Activated effector memory CD4-positive, alpha-beta T cell treated with anti-CD3 and anti-CD28 coated beads, Interleukin-2, amount 50 U/mL, for 16 hours (primary cell): ENCODE data around the gene USP51.
A peak's percentile ranks its signal among the peaks of the same experiment; 100 is the strongest.
"Not testable (repeated sequence)": the region's sequence is repeated elsewhere in the genome, so short reads cannot be mapped to it uniquely, and the experiment has no call there.

Experiments used
- DNase-seq: peaks from one replicate; pipeline ENCODE4 v3.0.0-alpha.2; 2020

Gene USP51

DNA sequence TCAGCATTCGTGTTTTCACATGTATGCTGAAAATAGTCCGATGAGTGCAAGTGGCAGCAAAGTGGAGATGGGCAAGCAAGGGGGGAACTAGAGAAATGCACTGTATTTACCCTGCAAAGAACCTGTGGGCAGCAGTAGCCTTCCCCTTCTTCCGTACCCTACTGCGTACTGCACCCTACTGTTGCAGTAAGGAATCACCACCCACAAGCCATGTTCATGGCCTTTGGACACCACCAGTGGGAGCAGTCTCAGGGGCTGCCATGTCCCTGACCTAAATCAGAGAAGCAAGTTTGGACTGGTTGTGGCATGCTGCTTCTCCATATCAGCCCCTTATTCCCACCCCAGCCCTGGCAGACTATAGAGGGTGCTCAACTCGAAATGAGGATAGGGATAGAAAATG lies 25.6 kb downstream of the USP51 start:
- not testable (repeated sequence) for DNase-seq

DNA sequence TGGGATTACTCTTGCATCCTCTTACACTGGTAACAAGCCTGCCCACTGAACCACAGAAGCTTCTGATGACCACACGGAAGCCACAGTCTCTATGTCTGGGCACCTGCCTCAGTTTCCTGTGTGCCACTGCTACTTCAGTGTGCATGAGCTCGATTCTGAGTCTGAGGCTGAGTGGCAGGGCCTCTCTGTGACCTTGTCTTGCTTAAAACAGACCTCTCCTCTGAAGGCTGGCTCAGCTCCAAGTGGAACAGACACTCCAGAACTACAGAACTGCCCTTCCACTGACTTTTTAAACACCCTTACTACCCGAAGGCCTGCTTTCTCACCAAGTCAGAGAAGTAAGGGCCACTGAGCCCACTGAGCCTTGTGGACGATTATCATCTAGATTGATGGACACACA lies 29.7 kb downstream of the USP51 start:
- DNase-seq: not testable (repeated sequence)

DNA sequence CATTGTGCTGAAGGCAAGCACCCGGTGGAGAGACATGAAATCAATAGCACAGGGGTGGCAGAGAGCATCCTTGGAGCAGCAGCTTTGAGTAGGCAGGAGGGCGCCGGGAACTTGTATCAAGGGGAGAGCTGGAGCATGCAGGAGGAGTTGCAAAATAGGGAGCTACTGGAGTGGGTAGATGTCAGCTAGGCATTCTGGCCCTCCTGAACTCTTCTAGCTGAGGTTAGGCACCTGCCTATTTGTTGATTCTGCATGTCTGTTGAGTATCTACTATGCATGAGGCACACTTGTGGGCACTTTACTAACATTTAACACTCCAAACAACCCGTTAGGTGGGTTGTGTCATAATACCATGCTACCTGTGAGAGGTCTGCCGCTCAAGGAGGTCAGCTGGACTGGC lies 30.2 kb downstream of the USP51 start:
- DNase-seq: not testable (repeated sequence)

GRCh38 chrX:55455708-55456107 lies 33.9 kb downstream of the USP51 start:
- DNase-seq: not testable (repeated sequence)

GRCh38 chrX:55452833-55453124 lies 36.9 kb downstream of the USP51 start:
- DNase-seq: no peak

GRCh38 chrX:55451990-55452832 lies 37.4 kb downstream of the USP51 start, which contains the start of gene MAGEH1:
MAGEH1 (plus strand) TSS chrX:55452127; CDS start chrX:55452375, 248 bp downstream.
- peak; percentile 91 for DNase-seq

DNA sequence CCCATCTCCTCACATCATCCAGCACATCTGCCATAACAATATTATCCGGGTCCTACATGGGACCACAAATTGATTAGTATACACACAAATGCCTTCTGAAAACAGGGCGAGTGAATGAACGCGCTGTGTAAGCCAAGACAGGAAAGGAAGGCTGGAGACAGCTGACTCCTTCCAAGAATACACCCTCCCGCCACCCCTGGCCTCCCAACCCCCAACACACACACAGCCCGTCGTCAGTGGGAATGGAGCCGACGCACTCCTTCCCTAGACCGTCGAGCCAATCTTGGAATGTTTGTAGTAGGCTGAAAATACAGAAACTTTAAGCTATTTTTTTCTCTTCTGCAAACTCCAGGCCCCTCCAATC lies 38.0 kb downstream of the USP51 start:
- no peak for DNase-seq

DNA sequence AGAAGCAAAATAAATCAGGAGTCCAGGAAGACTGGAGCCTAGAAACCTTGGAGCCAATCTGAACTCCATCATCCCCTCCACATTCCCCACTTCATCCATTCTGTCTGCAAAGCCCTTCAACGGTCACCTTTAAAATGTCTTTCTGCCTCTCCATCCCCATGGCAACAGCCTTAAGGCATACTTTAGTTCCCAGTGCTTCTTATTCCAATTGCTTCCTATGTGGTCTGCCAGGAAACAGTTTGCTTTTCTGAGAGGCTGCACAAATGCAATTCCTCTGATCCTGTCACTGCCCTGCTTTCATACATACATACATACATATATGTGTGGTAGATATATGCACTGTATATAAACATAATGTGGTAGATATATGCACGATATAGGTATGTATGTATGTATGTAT lies 38.5 kb downstream of the USP51 start:
- DNase-seq: no peak

DNA sequence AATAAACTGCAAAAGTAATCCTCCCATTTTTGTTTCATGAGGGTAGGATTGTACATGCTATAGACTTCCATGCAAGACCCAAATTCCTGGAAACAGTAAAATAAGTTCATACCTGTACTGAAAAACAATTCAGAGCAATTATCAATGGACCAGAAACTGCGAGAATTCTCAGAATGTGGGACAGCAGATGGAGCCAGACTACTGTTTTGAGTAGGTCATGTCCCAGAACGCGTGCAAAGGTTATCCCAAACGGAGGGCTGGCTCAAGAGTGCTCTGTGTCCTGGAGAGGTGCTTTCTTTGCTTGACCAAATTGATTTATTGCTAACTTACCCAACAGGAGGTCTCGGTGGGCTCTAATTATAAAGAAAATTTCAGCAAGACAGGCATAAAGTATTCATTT lies 39.4 kb downstream of the USP51 start:
- DNase-seq: no peak

GRCh38 chrX:55443468-55443867 lies 46.2 kb downstream of the USP51 start:
- DNase-seq: not testable (repeated sequence)
